A673 (cell line): ENCODE data around the gene NYNRIN. TPM values are rescaled to one million over a fixed set of nuclear protein-coding genes. Genes with fewer than 3 reads are reported as not detected.

ENCODE experiments used
- BruUV-seq: library from RNA; stranded (reverse); fragments of 400-500 nt; replicated peaks from 2 replicates; lab custom pipeline; 2021; lab: Mats Ljungman, UMichigan
- CTCF ChIA-PET: fragments of 300-600 bp; sonication (Branson Sonifier 250); formaldehyde crosslinking; loops from one replicate; lab custom pipeline; 2022; ENCODE audit warnings: antibody characterized with exemption; lab: Charles Lee
- POLR2A ChIA-PET: fragments of 300-600 bp; sonication (Branson Sonifier 250); formaldehyde crosslinking; loops from one replicate; lab custom pipeline; 2022; ENCODE audit warnings: antibody characterized with exemption; ENCODE audit not compliant: low non-redundant PET; lab: Charles Lee
- DNase-seq: peaks from one replicate; pipeline ENCODE4 v3.0.0-alpha.2; 2015; ENCODE audit warnings: low spot score
- H3K27ac ChIP-seq: fragments of 200-600 bp; sonication (generic); 2 replicates; pipeline ENCODE4 v1.5.1; 2016; ENCODE audit warnings: mixed run types, low read depth, mild to moderate bottlenecking, mixed read lengths, antibody characterized with exemption, low read length; ENCODE audit not compliant: poor library complexity, severe bottlenecking
- H3K27me3 ChIP-seq: fragments of 200-600 bp; sonication (generic); replicated peaks from 2 replicates; pipeline ENCODE4 v1.6.1; 2017; ENCODE audit warnings: mixed run types, low read depth, mild to moderate bottlenecking, mixed read lengths, antibody characterized with exemption, low read length; ENCODE audit not compliant: insufficient read depth, poor library complexity
- H3K36me3 ChIP-seq: fragments of 200-600 bp; sonication (generic); 2 replicates; pipeline ENCODE4 v1.6.1; 2016; ENCODE audit warnings: mixed run types, mild to moderate bottlenecking, mixed read lengths, antibody characterized with exemption, low read length; ENCODE audit not compliant: insufficient read depth, poor library complexity, severe bottlenecking
- H3K4me1 ChIP-seq: fragments of 200-600 bp; sonication (generic); 2 replicates; pipeline ENCODE4 v1.6.1; 2017; ENCODE audit warnings: mixed run types, mild to moderate bottlenecking, mixed read lengths, antibody characterized with exemption, low read length; ENCODE audit not compliant: insufficient read depth, poor library complexity, severe bottlenecking
- H3K4me3 ChIP-seq: fragments of 200-600 bp; sonication (generic); 2 replicates; pipeline ENCODE4 v1.5.1; 2016; ENCODE audit warnings: low read depth, mixed run types, mild to moderate bottlenecking, mixed read lengths, low read length; ENCODE audit not compliant: poor library complexity, severe bottlenecking
- H3K9me3 ChIP-seq: fragments of 200-600 bp; sonication (generic); 2 replicates; pipeline ENCODE4 v1.6.1; 2016; ENCODE audit warnings: mixed run types, low read depth, mild to moderate bottlenecking, mixed read lengths, antibody characterized with exemption, low read length; ENCODE audit not compliant: poor library complexity, severe bottlenecking
- EZH2 ChIP-seq: fragments of 200-600 bp; sonication (generic); IDR thresholded peaks from 2 replicates; pipeline ENCODE4 v1.6.1; 2017; ENCODE audit warnings: borderline replicate concordance, low read depth, mild to moderate bottlenecking, mixed read lengths, antibody characterized with exemption, low read length; ENCODE audit not compliant: poor library complexity, severe bottlenecking
- intact Hi-C: fragments of 100-400 bp; cut with micrococcal nuclease; formaldehyde crosslinking; loops from one replicate; pipeline ENCODE4 v1.10.0; 2022; ENCODE audit not compliant: unreplicated experiment
- total RNA-seq: library from RNA; stranded (reverse); gene quantifications from 2 replicates; pipeline ENCODE4 v1.2.3, GENCODE V29; 2021
- TF ChIP-seq, protein P1 (sequence below): fragments of 300-800, 200-600 bp; sonication (generic); conservative IDR thresholded peaks from 2 replicates; pipeline ENCODE4 v1.5.1; 2017; ENCODE audit warnings: low read depth, mild to moderate bottlenecking, antibody characterized with exemption, low read length, moderate library complexity, mixed read lengths

Gene NYNRIN
- total RNA-seq, 1 experiment from 2014 or later = 8.6 TPM

- ChIA-PET POLR2A (no interaction called here), CTCF (interaction anchor here (3.6 kb wide), 1 partner anchor 106 kb away, joined by 27 read pairs; no protein-coding TSS in a partner anchor)
- no peak for DNase-seq
- TF ChIP-seq EZH2 = no peak
- TF ChIP-seq, protein P1, sequence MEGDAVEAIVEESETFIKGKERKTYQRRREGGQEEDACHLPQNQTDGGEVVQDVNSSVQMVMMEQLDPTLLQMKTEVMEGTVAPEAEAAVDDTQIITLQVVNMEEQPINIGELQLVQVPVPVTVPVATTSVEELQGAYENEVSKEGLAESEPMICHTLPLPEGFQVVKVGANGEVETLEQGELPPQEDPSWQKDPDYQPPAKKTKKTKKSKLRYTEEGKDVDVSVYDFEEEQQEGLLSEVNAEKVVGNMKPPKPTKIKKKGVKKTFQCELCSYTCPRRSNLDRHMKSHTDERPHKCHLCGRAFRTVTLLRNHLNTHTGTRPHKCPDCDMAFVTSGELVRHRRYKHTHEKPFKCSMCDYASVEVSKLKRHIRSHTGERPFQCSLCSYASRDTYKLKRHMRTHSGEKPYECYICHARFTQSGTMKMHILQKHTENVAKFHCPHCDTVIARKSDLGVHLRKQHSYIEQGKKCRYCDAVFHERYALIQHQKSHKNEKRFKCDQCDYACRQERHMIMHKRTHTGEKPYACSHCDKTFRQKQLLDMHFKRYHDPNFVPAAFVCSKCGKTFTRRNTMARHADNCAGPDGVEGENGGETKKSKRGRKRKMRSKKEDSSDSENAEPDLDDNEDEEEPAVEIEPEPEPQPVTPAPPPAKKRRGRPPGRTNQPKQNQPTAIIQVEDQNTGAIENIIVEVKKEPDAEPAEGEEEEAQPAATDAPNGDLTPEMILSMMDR = no peak
- Histone ChIP-seq H3K36me3 (peaks cover 58% of the 10 kb centered on the region), H3K27ac (no peak overlapping the region), H3K4me3 (no peak overlapping the region), H3K27me3 (no peaks in the 10 kb centered on the region), H3K9me3 (no peaks in the 10 kb centered on the region), H3K4me1 (peaks cover 20% of the 10 kb centered on the region)
- intact Hi-C loops = loop anchor here (10.0 kb wide), 1 partner anchor 424 kb away; no protein-coding TSS in a partner anchor
- no TSS peak for BruUV-seq
Measured at GRCh38 chr14:24438223-24439097, 39.7 kb downstream of the NYNRIN start.

GRCh38 chr14:24439257-24439656 is 40.5 kb downstream of the NYNRIN start:
- Histone ChIP-seq H3K27ac (no peak overlapping the region), H3K4me1 (peaks cover 20% of the 10 kb centered on the region), H3K4me3 (no peak overlapping the region), H3K9me3 (no peaks in the 10 kb centered on the region), H3K27me3 (no peaks in the 10 kb centered on the region), H3K36me3 (peaks cover 50% of the 10 kb centered on the region)
- ChIA-PET POLR2A (no interaction called here), CTCF (no interaction called here)
- DNase-seq = no peak
- intact Hi-C loops = loop anchor here (10.0 kb wide), 1 partner anchor 424 kb away; no protein-coding TSS in a partner anchor
- no TSS peak for BruUV-seq
- no peak for TF ChIP-seq EZH2
- TF ChIP-seq, protein P1 = no peak

DNA sequence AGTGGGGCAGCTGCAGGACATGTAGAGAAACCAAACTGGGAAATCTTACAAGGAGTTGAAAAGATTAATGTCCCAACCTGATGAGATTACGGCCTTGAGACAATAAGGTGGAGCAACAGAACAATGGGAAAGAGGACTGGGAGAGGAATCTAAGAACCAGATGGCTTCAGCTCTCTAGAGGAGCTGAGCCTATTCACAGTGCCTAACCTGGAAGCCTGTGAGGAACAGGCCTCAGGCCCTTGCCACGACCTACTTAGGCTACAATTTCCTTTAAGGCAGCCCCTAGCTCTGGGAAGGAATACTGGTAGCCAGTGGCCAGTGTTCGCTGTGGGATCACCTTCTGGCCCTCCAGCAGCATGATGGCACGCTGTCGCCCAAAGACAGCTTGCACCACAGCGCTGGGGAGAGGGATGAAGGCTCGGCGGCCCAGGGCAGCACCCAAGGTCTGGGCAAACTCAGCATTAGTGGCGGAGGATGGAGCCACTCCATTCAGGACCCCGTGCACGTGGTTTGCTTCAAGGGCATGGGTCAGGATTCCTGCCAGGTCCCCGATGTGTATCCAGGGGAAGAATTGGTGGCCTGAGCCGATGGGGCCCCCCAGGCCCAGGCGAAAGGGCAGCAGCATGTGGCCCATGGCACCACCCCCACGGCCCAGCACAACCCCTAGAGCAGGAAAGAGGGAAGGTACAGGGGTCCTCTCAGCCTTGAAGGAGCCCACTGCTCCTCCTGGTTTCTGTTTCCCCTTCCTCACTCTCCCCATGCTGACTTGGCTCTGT is 41.2 kb downstream of the NYNRIN start:
- BruUV-seq = no TSS peak
- H3K9me3 ChIP-seq = no peaks in the 10 kb centered on the region
- intact Hi-C loops = loop anchor here (10.0 kb wide), 1 partner anchor 425 kb away; no protein-coding TSS in a partner anchor
- H3K4me3 ChIP-seq = no peak overlapping the region
- H3K4me1 ChIP-seq = peaks cover 20% of the 10 kb centered on the region
- TF ChIP-seq, protein P1 = no peak
- no peak for TF ChIP-seq EZH2
- H3K27ac ChIP-seq = no peak overlapping the region
- H3K27me3 ChIP-seq = no peaks in the 10 kb centered on the region
- POLR2A ChIA-PET = interaction anchor here (0.5 kb wide), 1 partner anchor 74 kb away, joined by 16 read pairs; no protein-coding TSS in a partner anchor
- DNase-seq = no peak
- CTCF ChIA-PET = interaction anchor here (1.4 kb wide), 1 partner anchor 106 kb away, joined by 3 read pairs; no protein-coding TSS in a partner anchor
- H3K36me3 ChIP-seq = peaks cover 50% of the 10 kb centered on the region
